GM10248 (cell line): Measurements from ENCODE around the gene GALNT2.

Experiments used
- CTCF ChIA-PET: fragments of 300-600 bp; sonication (Branson Sonifier 250); formaldehyde crosslinking; extraction: SDS; loops from one replicate; lab custom pipeline; 2021; ENCODE audit warnings: antibody characterized with exemption; lab: Yijun Ruan, JAX
- POLR2A ChIA-PET: fragments of 350-650 bp; sonication (Branson Sonifier 250); formaldehyde crosslinking; extraction: SDS; loops from one replicate; lab custom pipeline; 2020; ENCODE audit warnings: antibody characterized with exemption; lab: Yijun Ruan, JAX
- DNase-seq: peaks from one replicate; pipeline ENCODE4 v3.0.0; 2012; ENCODE audit errors: extremely low spot score
- CTCF ChIP-seq: IDR thresholded peaks from 2 replicates; pipeline ENCODE4 v1.5.1; 2012; ENCODE audit warnings: mild to moderate bottlenecking, low read depth; ENCODE audit errors: extremely low read depth, missing control alignments, control extremely low read depth

The GALNT2 gene

GRCh38 chr1:230279583-230279945 lies 212.5 kb downstream of the GALNT2 start:
- no peak for DNase-seq
- TF ChIP-seq CTCF: no peak
- POLR2A ChIA-PET: no interaction called here
- CTCF ChIA-PET: interaction anchor here (1.3 to 1.4 kb wide), 2 partner anchors 9 to 568 kb away, joined by 3 read pairs; no protein-coding TSS in a partner anchor

GRCh38 chr1:230280054-230280795 lies 213.2 kb downstream of the GALNT2 start:
- ChIA-PET CTCF (interaction anchor here (1.3 to 1.4 kb wide), 2 partner anchors 9 to 568 kb away, joined by 3 read pairs; no protein-coding TSS in a partner anchor), POLR2A (interaction anchor here (1.1 kb wide), 1 partner anchor 97 kb away, joined by 7 read pairs; no protein-coding TSS in a partner anchor)

GRCh38 chr1:230280906-230281413 lies 213.9 kb downstream of the GALNT2 start:
- ChIA-PET POLR2A (interaction anchor here (1.1 kb wide), 1 partner anchor 98 kb away, joined by 7 read pairs; no protein-coding TSS in a partner anchor), CTCF (interaction anchor here (1.2 to 1.4 kb wide), 3 partner anchors 8 to 569 kb away, joined by 3 to 5 read pairs (median 3); no protein-coding TSS in a partner anchor)
- TF ChIP-seq CTCF: no peak
- DNase-seq: no peak

More at GRCh38 chr1:230280054-230280795, 213.2 kb downstream of the GALNT2 start:
- TF ChIP-seq CTCF: no peak
- no peak for DNase-seq

GRCh38 chr1:230281556-230281955 lies 214.5 kb downstream of the GALNT2 start:
- ChIA-PET POLR2A (no interaction called here), CTCF (interaction anchor here (1.2 kb wide), 1 partner anchor 12 kb away, joined by 5 read pairs; no protein-coding TSS in a partner anchor)
- DNase-seq: no peak
- no peak for TF ChIP-seq CTCF

GRCh38 chr1:230282157-230282556 lies 215.1 kb downstream of the GALNT2 start:
- ChIA-PET CTCF (interaction anchor here (1.2 kb wide), 1 partner anchor 12 kb away, joined by 5 read pairs; no protein-coding TSS in a partner anchor), POLR2A (no interaction called here)
- no peak for DNase-seq
- TF ChIP-seq CTCF: no peak

GRCh38 chr1:230283678-230284077 lies 216.6 kb downstream of the GALNT2 start:
- ChIA-PET POLR2A (no interaction called here), CTCF (no interaction called here)
- DNase-seq: no peak
- no peak for TF ChIP-seq CTCF
